Embryonic facial prominence (tissue), 1 donor: Measurements from ENCODE around the gene PLEKHG3.

Source experiments
- DNase-seq: peaks from one replicate; pipeline ENCODE4 v3.0.0-alpha.2; 2016; ENCODE audit errors: extremely low spot score

The PLEKHG3 gene

GRCh38 chr14:64726585-64726890, 22.3 kb downstream of the PLEKHG3 start:
- no peak for DNase-seq

- no peak for DNase-seq
These were observed 23.4 kb downstream of the PLEKHG3 start for GRCh38 chr14:64727551-64728071.

GRCh38 chr14:64728106-64728505, 23.9 kb downstream of the PLEKHG3 start:
- no peak for DNase-seq

- DNase-seq: no peak
These were observed 24.6 kb downstream of the PLEKHG3 start for GRCh38 chr14:64728856-64729255.

- DNase-seq: no peak
These were observed 25.3 kb downstream of the PLEKHG3 start for GRCh38 chr14:64729386-64730060.

GRCh38 chr14:64730061-64730440, 25.8 kb downstream of the PLEKHG3 start:
- no peak for DNase-seq

GRCh38 chr14:64730681-64731080, 26.5 kb downstream of the PLEKHG3 start:
- no peak for DNase-seq

GRCh38 chr14:64731141-64731581, 26.9 kb downstream of the PLEKHG3 start:
- DNase-seq: no peak

- no peak for DNase-seq
These were observed 27.8 kb downstream of the PLEKHG3 start for GRCh38 chr14:64732066-64732465.

GRCh38 chr14:64732536-64733120, 28.4 kb downstream of the PLEKHG3 start:
- no peak for DNase-seq

- no peak for DNase-seq
These were observed 29.1 kb downstream of the PLEKHG3 start for GRCh38 chr14:64733321-64733720.

GRCh38 chr14:64733899-64734298, 29.7 kb downstream of the PLEKHG3 start:
- DNase-seq: no peak

GRCh38 chr14:64734990-64735389, 30.8 kb downstream of the PLEKHG3 start:
- no peak for DNase-seq

GRCh38 chr14:64736271-64737169, 32.3 kb downstream of the PLEKHG3 start:
- no peak for DNase-seq

- DNase-seq: no peak
These were observed 33.4 kb downstream of the PLEKHG3 start for GRCh38 chr14:64737391-64738280.

GRCh38 chr14:64738281-64738804, 34.1 kb downstream of the PLEKHG3 start:
- DNase-seq: no peak

- no peak for DNase-seq
These were observed 37.0 kb downstream of the PLEKHG3 start for GRCh38 chr14:64741200-64741599.

- DNase-seq: no peak
These were observed 37.7 kb downstream of the PLEKHG3 start for GRCh38 chr14:64741961-64742360.

- no peak for DNase-seq
These were observed 38.8 kb downstream of the PLEKHG3 start for GRCh38 chr14:64743061-64743460.

GRCh38 chr14:64745511-64746091, 41.4 kb downstream of the PLEKHG3 start:
- no peak for DNase-seq
